NCI-H1417 (cell line): ENCODE data around the gene GNL3.
A peak's percentile ranks its signal among the peaks of the same experiment; 100 is the strongest.

Experiments
- DNase-seq, 3 experiments: peaks; one replicate each; lab custom pipeline; 2025; lab: John Stamatoyannopoulos, UW

Gene GNL3

GRCh38 chr3:52688266-52688665 lies 2.4 kb downstream of the GNL3 start:
- DNase-seq = no peak

GRCh38 chr3:52689151-52689550 lies 3.3 kb downstream of the GNL3 start:
- DNase-seq = no peak

- DNase-seq = no peak
These were observed 4.7 kb downstream of the GNL3 start for GRCh38 chr3:52690560-52690959.

GRCh38 chr3:52693071-52693470 lies 7.2 kb downstream of the GNL3 start:
- no peak for DNase-seq

GRCh38 chr3:52694528-52695189 lies 8.8 kb downstream of the GNL3 start:
- no peak for DNase-seq

- no peak for DNase-seq
These were observed 10.2 kb downstream of the GNL3 start for GRCh38 chr3:52695798-52696671.

GRCh38 chr3:52696830-52697631 lies 11.2 kb downstream of the GNL3 start:
- no peak for DNase-seq

GRCh38 chr3:52697632-52697965 lies 11.8 kb downstream of the GNL3 start:
- DNase-seq = no peak

- no peak for DNase-seq
These were observed 17.5 kb downstream of the GNL3 start for GRCh38 chr3:52703341-52703740.

GRCh38 chr3:52704611-52705437 lies 19.0 kb downstream of the GNL3 start:
- peak in 2 of 3 experiments; percentile 42 to 54 for DNase-seq

- DNase-seq = no peak
These were observed 19.5 kb downstream of the GNL3 start for GRCh38 chr3:52705438-52705687.

- DNase-seq = peak; percentile 76 to 90 (median 90)
These were observed 20.2 kb downstream of the GNL3 start, which contains the start of the genes GLT8D1 and SPCS1 for GRCh38 chr3:52705688-52706686. Gene GLT8D1, minus strand, starts transcription at chr3:52705791. Its CDS starts 5,331 bp downstream, at chr3:52700460. Gene SPCS1, plus strand, starts transcription at chr3:52706106. Its CDS starts 141 bp downstream, at chr3:52706247.

GRCh38 chr3:52707585-52707984 lies 21.8 kb downstream of the GNL3 start:
- DNase-seq = no peak

- DNase-seq = no peak
These were observed 24.7 kb downstream of the GNL3 start for GRCh38 chr3:52710512-52710911.

- no peak for DNase-seq
These were observed 26.7 kb downstream of the GNL3 start for GRCh38 chr3:52712291-52713212.

GRCh38 chr3:52714335-52715302 lies 28.8 kb downstream of the GNL3 start:
- no peak for DNase-seq

GRCh38 chr3:52715714-52716305 lies 30.0 kb downstream of the GNL3 start:
- DNase-seq = no peak

- DNase-seq = no peak
These were observed 33.8 kb downstream of the GNL3 start for GRCh38 chr3:52719618-52720017.
